Heart left ventricle (tissue), 16 donors: Measurements from ENCODE around the gene ZBTB20. TPM values are rescaled to one million over a fixed set of nuclear protein-coding genes. Genes with fewer than 3 reads are reported as not detected.

Experiments used
- ATAC-seq, 4 donors: fragments of 200-7000 bp; cut with Tn5 transposase; one replicate each; pipeline ENCODE4 v1.9.1; 2020 to 2022; ENCODE audit warnings: moderate library complexity in 4 of 4, mild to moderate bottlenecking in 3 of 4, moderate number of reproducible peaks in 1 of 4
- DNase-seq, 5 donors: peaks; one replicate each; pipeline ENCODE4 v3.0.0-alpha.2; 2020
- H3K27ac ChIP-seq, 12 donors: fragments of 200-600 bp; sonication (generic) in 4 of 12; one replicate each; pipeline versions ENCODE4 v1.5.0 to v1.8.0; 2016 to 2022; ENCODE audit warnings: mild to moderate bottlenecking in 2 of 12
- H3K27me3 ChIP-seq, 9 donors: fragments of 200-600 bp; sonication (generic) in 2 of 9; one replicate each; pipeline versions ENCODE4 v1.5.1 to v1.8.0; 2016 to 2022; ENCODE audit warnings: mild to moderate bottlenecking in 3 of 9
- H3K36me3 ChIP-seq, 9 donors: fragments of 200-600 bp; sonication (generic) in 2 of 9; one replicate each; pipeline versions ENCODE4 v1.5.0 to v1.8.0; 2018 to 2022; ENCODE audit warnings: mild to moderate bottlenecking in 2 of 9
- H3K4me1 ChIP-seq, 12 donors: fragments of 200-600 bp; sonication (generic) in 4 of 12; one replicate each; pipeline versions ENCODE4 v1.5.0 to v1.8.0; 2016 to 2022; ENCODE audit warnings: mild to moderate bottlenecking in 3 of 12
- H3K4me3 ChIP-seq, 12 donors: fragments of 200-600 bp; sonication (generic) in 4 of 12; one replicate each; pipeline versions ENCODE4 v1.5.0 to v1.8.0; 2017 to 2022; ENCODE audit warnings: mild to moderate bottlenecking in 9 of 12, moderate library complexity in 4 of 12
- H3K9me3 ChIP-seq, 12 donors: fragments of 200-600 bp; sonication (generic) in 4 of 12; one replicate each; pipeline versions ENCODE4 v1.5.0 to v1.8.0; 2016 to 2022; ENCODE audit warnings: mild to moderate bottlenecking in 1 of 12
- POLR2A ChIP-seq, 2 donors: fragments of 450-650 bp; IDR thresholded peaks; one replicate each; pipeline ENCODE4 v1.6.1; 2017; ENCODE audit warnings: antibody characterized with exemption in 2 of 2, mild to moderate bottlenecking in 2 of 2, moderate library complexity in 2 of 2
- WGBS, 4 donors: extraction: QIAGEN DNeasy Blood & Tissue Kit in 2 of 4; methylation state at CpG; one replicate each; pipeline versions ENCODE4 v1.1.5 to v1.1.7; 2013 to 2018; 5-methylcytosine and 5-hydroxymethylcytosine counted together
- intact Hi-C, 10 donors: fragments of 100-400 bp; cut with DNase I; formaldehyde crosslinking; loops; one replicate each; pipeline versions ENCODE4 v1.11.1 to v1.14.2; 2022
- polyA plus RNA-seq, 2 donors: library from polyadenylated mRNA; stranded (reverse); fragments of 200-250 nt; gene quantifications; one replicate each; pipeline ENCODE4 v1.2.3, GENCODE V29; 2013
- total RNA-seq, 9 donors: library from RNA; depleted of rRNA in 2 of 9; stranded (reverse); fragments of >200 nt in 2 of 9; fragmentation: NEBNext Ultra II Directional in 3 of 9; extraction: Animal tissue kit (Norgen Biotek cat#: 25700) in 3 of 9; gene quantifications; one replicate each; pipeline versions ENCODE4 v1.1.0 to v1.2.4, GENCODE V29; 2016 to 2023
- TF ChIP-seq, protein P1 (sequence below), 12 donors: fragments of 200-600 bp; sonication (generic) in 4 of 12; IDR thresholded peaks; one replicate each; pipeline versions ENCODE4 v1.5.0 to v1.8.0; 2018 to 2022; ENCODE audit warnings: antibody characterized with exemption in 12 of 12, mild to moderate bottlenecking in 5 of 12
- donor health status: ischemic (EF 13 %, LVEDD 7.1; RV severe dilation, severe dysfunction).
- donor health status: healthy with polysubstance abuse.
- donor health status: DM: no; HTN: yes; CAD: no.
- donor health status: DM: no; HTN: no; CAD: no.
- donor health status: ischemic (EF 25% LVEDD 6.9; RV normal size, moderate dysfunction).
- donor health status: ischemic (EF 25% LVEDD 5.7; RV mildly dilated, moderate dysfunction).
- donor health status: healthy.
- donor health status: DM: yes; HTN: yes; CAD: no.
- donor health status: ischemic (EF 35%, LVEDD 5.7; RV mildly dilated, moderate dysfunction).
- donor health status: nonischemic (EF 11% LVEDD 7.7; RV severe dilation, severe dysfunction).
- donor health status: DM: yes; HTN: yes; CAD: no.
- donor health status: PGD.
- donor health status: ischemic (EF 29% LVEDD 5.4; RV normal size, mild dysfunction).
- donor health status: nonischemic (EF 23%, LVEDD 6.1; RV moderate dilation, normal function).

ZBTB20 gene
- total and polyA plus RNA-seq, 11 donors: 6.2 to 109 (median 77.3) TPM

DNA sequence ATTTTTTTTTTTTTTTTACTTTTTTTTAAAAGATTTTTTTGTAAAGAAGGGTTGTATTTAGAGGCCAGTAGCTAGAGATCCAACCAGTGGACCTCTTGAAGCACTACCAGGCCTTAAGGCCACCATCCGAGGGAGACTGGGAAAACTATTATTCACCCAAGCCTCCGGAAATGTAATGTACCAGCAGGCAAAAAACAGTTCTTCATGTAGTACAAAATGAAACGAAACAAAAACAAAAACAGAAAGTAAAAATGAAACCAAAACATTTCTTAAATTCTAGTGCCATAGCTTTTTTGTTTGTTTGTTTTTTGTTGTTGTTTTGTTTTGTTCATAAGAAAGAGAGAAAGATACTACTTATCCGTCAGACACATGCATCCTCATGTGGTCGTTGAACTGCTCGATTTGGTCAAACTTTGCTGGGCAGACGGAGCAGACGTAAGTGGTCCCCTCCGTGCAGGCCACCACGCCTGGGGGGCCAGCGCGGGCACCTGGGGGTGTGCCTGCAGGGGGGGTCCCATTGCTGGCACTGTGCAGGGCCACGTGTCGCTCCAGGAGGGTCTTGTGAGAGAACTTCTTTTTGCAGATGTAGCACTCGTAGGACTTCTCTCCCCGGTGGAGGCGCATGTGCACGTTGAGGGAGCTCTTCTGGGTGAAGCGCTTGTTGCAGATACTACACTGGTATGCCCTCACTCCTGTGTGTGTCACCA is 808.3 kb downstream of the ZBTB20 start:
- Histone ChIP-seq H3K4me3 (no peak overlapping the region), H3K4me1 (peaks cover 0 to 23% (median 6%) of the 10 kb centered on the region in 12 donors), H3K36me3 (peaks cover 0 to 66% (median 14%) of the 10 kb centered on the region in 9 donors), H3K27me3 (no peaks in the 10 kb centered on the region), H3K9me3 (no peaks in the 10 kb centered on the region), H3K27ac (peak overlapping the region in 1 of 12 donors; percentile 21)
- WGBS, 4 donors: 89 to 92% (median 91%) methylated on average over 19 of the region's 19 CpGs
- ATAC-seq (peak in 3 of 4 donors; percentile 17 to 60 (median 28)), DNase-seq (no peak)
- TF ChIP-seq POLR2A (IDR thresholded peaks at IDR 0.05): no peak
- TF ChIP-seq, protein P1, sequence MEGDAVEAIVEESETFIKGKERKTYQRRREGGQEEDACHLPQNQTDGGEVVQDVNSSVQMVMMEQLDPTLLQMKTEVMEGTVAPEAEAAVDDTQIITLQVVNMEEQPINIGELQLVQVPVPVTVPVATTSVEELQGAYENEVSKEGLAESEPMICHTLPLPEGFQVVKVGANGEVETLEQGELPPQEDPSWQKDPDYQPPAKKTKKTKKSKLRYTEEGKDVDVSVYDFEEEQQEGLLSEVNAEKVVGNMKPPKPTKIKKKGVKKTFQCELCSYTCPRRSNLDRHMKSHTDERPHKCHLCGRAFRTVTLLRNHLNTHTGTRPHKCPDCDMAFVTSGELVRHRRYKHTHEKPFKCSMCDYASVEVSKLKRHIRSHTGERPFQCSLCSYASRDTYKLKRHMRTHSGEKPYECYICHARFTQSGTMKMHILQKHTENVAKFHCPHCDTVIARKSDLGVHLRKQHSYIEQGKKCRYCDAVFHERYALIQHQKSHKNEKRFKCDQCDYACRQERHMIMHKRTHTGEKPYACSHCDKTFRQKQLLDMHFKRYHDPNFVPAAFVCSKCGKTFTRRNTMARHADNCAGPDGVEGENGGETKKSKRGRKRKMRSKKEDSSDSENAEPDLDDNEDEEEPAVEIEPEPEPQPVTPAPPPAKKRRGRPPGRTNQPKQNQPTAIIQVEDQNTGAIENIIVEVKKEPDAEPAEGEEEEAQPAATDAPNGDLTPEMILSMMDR (IDR thresholded peaks at IDR 0.05): no peak
- intact Hi-C loops: loop anchor here in 3 of 10 donors (10.0 kb wide), 1 partner anchor 184 kb away; no protein-coding TSS in a partner anchor

DNA sequence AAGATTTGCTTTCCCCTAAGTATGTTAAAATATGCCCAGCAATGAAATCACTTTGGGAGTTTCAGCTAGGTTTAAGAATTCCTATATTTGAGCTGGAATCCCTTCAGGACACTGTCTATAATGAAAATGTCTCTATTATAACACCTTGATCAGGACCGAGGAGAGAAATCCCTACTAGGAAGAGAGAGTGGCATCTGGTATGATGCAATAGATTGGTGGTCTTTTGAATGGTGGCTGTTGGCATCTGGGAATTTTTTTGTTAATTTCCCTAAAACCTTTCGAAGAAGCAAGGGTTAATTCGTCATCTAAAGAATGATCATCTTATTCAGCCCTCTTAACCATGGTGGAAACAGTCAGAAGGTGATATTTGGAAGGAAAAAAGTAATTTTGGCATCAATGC is 810.2 kb downstream of the ZBTB20 start:
- intact Hi-C loops: loop anchor here in 3 of 10 donors (10.0 kb wide), 1 partner anchor 182 kb away; no protein-coding TSS in a partner anchor
- Histone ChIP-seq H3K27me3 (no peaks in the 10 kb centered on the region), H3K36me3 (peaks cover 0 to 51% (median 14%) of the 10 kb centered on the region in 9 donors), H3K4me1 (peaks cover 0 to 27% (median 7%) of the 10 kb centered on the region in 12 donors), H3K9me3 (peaks cover 0 to 6% (median 0%) of the 10 kb centered on the region in 12 donors), H3K4me3 (no peak overlapping the region), H3K27ac (no peak overlapping the region)
- no peak for DNase-seq
- no peak for ATAC-seq
- TF ChIP-seq, protein P1 (IDR thresholded peaks at IDR 0.05): no peak
- no peak for TF ChIP-seq POLR2A (IDR thresholded peaks at IDR 0.05)
- WGBS, 4 donors: 90 to 97% (median 95%) methylated on average over 3 of the region's 3 CpGs

DNA sequence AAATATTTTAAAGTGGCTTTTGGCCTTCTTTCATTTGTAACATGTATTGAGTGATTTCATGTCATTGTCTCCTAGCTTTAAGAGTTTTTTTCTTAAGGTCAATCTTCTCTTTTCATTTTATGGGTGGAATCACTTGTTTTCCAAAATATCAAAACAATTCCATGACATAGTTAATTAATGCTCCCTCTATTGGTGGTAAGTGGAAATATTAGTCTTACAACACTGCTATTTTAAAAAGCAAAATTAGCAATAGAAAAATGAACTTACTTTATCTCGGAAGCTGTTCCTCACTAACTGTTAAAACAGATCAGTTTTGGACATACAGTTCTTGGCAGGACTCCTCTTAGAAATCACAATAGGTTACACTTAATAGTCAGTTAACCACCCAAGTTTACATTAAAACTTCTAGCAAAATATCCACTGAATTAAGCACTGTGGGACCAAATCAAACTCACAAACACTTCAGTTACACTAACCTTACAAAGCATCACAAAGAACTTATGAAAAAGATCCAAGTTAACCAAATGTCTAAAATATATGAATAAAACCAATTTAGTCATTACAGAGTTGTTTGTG is 810.9 kb downstream of the ZBTB20 start:
- Histone ChIP-seq H3K9me3 (peaks cover 0 to 6% (median 0%) of the 10 kb centered on the region in 12 donors), H3K27me3 (no peaks in the 10 kb centered on the region), H3K4me3 (no peak overlapping the region), H3K27ac (no peak overlapping the region), H3K4me1 (peaks cover 0 to 27% (median 7%) of the 10 kb centered on the region in 12 donors), H3K36me3 (peaks cover 0 to 50% (median 16%) of the 10 kb centered on the region in 9 donors)
- no peak for DNase-seq
- no peak for TF ChIP-seq POLR2A (IDR thresholded peaks at IDR 0.05)
- TF ChIP-seq, protein P1 (IDR thresholded peaks at IDR 0.05): peak; percentile 27 to 57 (median 39)
- 54 to 77% (median 62%) methylated on average over 1 of the region's 1 CpG for WGBS, 4 donors
- intact Hi-C loops: loop anchor here in 3 of 10 donors (10.0 kb wide), 1 partner anchor 181 kb away; no protein-coding TSS in a partner anchor
- ATAC-seq: no peak

DNA sequence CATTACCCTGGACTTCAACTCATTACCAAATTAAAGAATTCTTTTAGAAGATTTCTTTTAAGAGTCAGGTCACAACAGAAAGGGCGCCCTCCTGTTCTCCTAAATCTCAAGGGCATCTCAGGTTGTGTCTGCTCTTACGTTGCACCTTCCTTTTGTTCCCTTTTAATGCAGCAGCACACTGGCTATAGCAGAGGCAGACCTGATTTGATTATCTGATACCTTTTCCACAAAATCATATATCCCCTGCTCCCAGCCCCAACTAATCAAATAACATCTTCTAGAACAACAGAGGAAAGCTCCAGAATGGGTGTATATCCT is 813.2 kb downstream of the ZBTB20 start:
- 94 to 98% (median 97%) methylated on average over 2 of the region's 2 CpGs for WGBS, 4 donors
- no peak for TF ChIP-seq POLR2A (IDR thresholded peaks at IDR 0.05)
- TF ChIP-seq, protein P1 (IDR thresholded peaks at IDR 0.05): no peak
- no peak overlapping the region for H3K4me3 ChIP-seq
- peaks cover 0 to 6% (median 0%) of the 10 kb centered on the region in 12 donors for H3K9me3 ChIP-seq
- peak overlapping the region in 1 of 12 donors; percentile 17 for H3K27ac ChIP-seq
- H3K4me1 ChIP-seq: peaks cover 0 to 23% (median 7%) of the 10 kb centered on the region in 12 donors
- DNase-seq (no peak), ATAC-seq (no peak)
- peaks cover 0 to 42% (median 14%) of the 10 kb centered on the region in 9 donors for H3K36me3 ChIP-seq
- intact Hi-C loops: loop anchor here in 3 of 10 donors (10.0 kb wide), 1 partner anchor 179 kb away; no protein-coding TSS in a partner anchor
- no peaks in the 10 kb centered on the region for H3K27me3 ChIP-seq
